B cell (primary cell): ENCODE results near the gene FRK. TPM values are rescaled to one million over a fixed set of nuclear protein-coding genes. Genes with fewer than 3 reads are reported as not detected.

Source experiments
- ATAC-seq: fragments of 200-7000 bp; cut with Tn5 transposase; one replicate; pipeline ENCODE4 v1.10.0; 2021; ENCODE audit warnings: low read depth, mild to moderate bottlenecking, moderate number of reproducible peaks, moderate library complexity
- CTCF ChIA-PET: fragments of 350-600 bp; sonication (Branson Sonifier 250); formaldehyde crosslinking; loops from one replicate; lab custom pipeline; 2021; ENCODE audit warnings: antibody characterized with exemption, inconsistent platforms; lab: Charles Lee
- POLR2A ChIA-PET: fragments of 350-600 bp; sonication (Branson Sonifier 250); formaldehyde crosslinking; loops from one replicate; lab custom pipeline; 2021; ENCODE audit warnings: antibody characterized with exemption; lab: Charles Lee
- DNase-seq: peaks from one replicate; pipeline ENCODE4 v3.0.0; 2013
- H2AFZ ChIP-seq: 2 replicates; pipeline ENCODE4 v1.6.1; 2012; ENCODE audit warnings: mild to moderate bottlenecking, low read depth, low read length; ENCODE audit not compliant: insufficient read depth, poor library complexity, severe bottlenecking
- H3K27ac ChIP-seq, 2 donors: 1 replicate in 1 of 2; 2 replicates in 1 of 2; pipeline ENCODE4 v1.5.1; 2012 to 2013; ENCODE audit warnings: low read length in 2 of 2, mild to moderate bottlenecking in 2 of 2, moderate library complexity in 1 of 2
- H3K27me3 ChIP-seq, 4 experiments: fragments of 200-600 bp in 1 of 4; sonication (generic) in 1 of 4; replicated peaks in 1 of 4; 1 replicate in 2 of 4; 2 replicates in 2 of 4; pipeline versions ENCODE4 v1.6.1 to v1.7.0; 2013 to 2016; ENCODE audit warnings: low read length in 3 of 4, mild to moderate bottlenecking in 2 of 4, mixed read lengths in 1 of 4, moderate library complexity in 1 of 4; ENCODE audit not compliant: insufficient read depth in 4 of 4, control insufficient read depth in 3 of 4; ENCODE audit errors: control extremely low read depth in 1 of 4
- H3K36me3 ChIP-seq, 2 experiments: replicated peaks in 1 of 2; 1 replicate in 1 of 2; 2 replicates in 1 of 2; pipeline versions ENCODE4 v1.6.1 to v1.7.1; 2013; ENCODE audit warnings: low read length in 1 of 2; ENCODE audit not compliant: insufficient read depth in 2 of 2, control insufficient read depth in 1 of 2; ENCODE audit errors: control extremely low read depth in 1 of 2, extremely low read depth in 1 of 2
- H3K4me1 ChIP-seq, 2 donors: fragments of 200-600 bp in 1 of 2; sonication (generic) in 1 of 2; 1 replicate in 1 of 2; 2 replicates in 1 of 2; pipeline versions ENCODE4 v1.5.1 to v1.6.1; 2013 to 2017; ENCODE audit warnings: low read length in 2 of 2; ENCODE audit not compliant: control insufficient read depth in 2 of 2, insufficient read depth in 2 of 2
- H3K4me2 ChIP-seq: replicated peaks from 2 replicates; pipeline ENCODE3; 2012; ENCODE audit warnings: mild to moderate bottlenecking, low read depth, low read length; ENCODE audit not compliant: poor library complexity, severe bottlenecking
- H3K4me3 ChIP-seq, 5 experiments: fragments of 200-600 bp in 1 of 5; sonication (generic) in 1 of 5; 1 replicate in 3 of 5; 2 replicates in 2 of 5; pipeline versions ENCODE4 v1.5.1 to v1.7.0; 2011 to 2016; ENCODE audit warnings: low read length in 4 of 5, mild to moderate bottlenecking in 4 of 5, low read depth in 2 of 5, control low read depth in 1 of 5, moderate library complexity in 1 of 5; ENCODE audit not compliant: insufficient read depth in 1 of 5; ENCODE audit errors: control extremely low read depth in 1 of 5, extremely low read depth in 1 of 5
- H3K79me2 ChIP-seq: fragments of 200-600 bp; sonication (generic); one replicate; pipeline ENCODE4 v1.6.0; 2016; ENCODE audit warnings: low read length; ENCODE audit not compliant: control insufficient read depth, insufficient read depth
- H3K9ac ChIP-seq: fragments of 200-600 bp; sonication (generic); 2 replicates; pipeline ENCODE4 v1.6.1; 2017; ENCODE audit warnings: mild to moderate bottlenecking, low read length, moderate library complexity
- H3K9me3 ChIP-seq, 3 donors: one replicate each; pipeline versions ENCODE4 v1.6.1 to v1.7.1; 2013; ENCODE audit warnings: low read length in 2 of 3; ENCODE audit not compliant: control insufficient read depth in 2 of 3, insufficient read depth in 1 of 3; ENCODE audit errors: control extremely low read depth in 1 of 3
- H4K20me1 ChIP-seq: 2 replicates; pipeline ENCODE4 v1.6.0; 2012; ENCODE audit warnings: mild to moderate bottlenecking, low read length; ENCODE audit not compliant: insufficient read depth, control insufficient read depth, poor library complexity, severe bottlenecking
- H3K27ac Mint-ChIP-seq: one replicate; pipeline ENCODE4 v1.8.0; 2021; ENCODE audit warnings: mixed read lengths
- H3K27me3 Mint-ChIP-seq: one replicate; pipeline ENCODE4 v1.8.0; 2021; ENCODE audit warnings: mixed read lengths
- H3K4me1 Mint-ChIP-seq: one replicate; pipeline ENCODE4 v1.8.0; 2021; ENCODE audit warnings: mixed read lengths
- H3K4me3 Mint-ChIP-seq: one replicate; pipeline ENCODE4 v1.8.0; 2021; ENCODE audit warnings: mixed read lengths
- H3K9me3 Mint-ChIP-seq: one replicate; pipeline ENCODE4 v1.8.0; 2022; ENCODE audit warnings: mixed read lengths; ENCODE audit not compliant: insufficient read depth
- CTCF ChIP-seq: fragments of 200-600 bp; IDR thresholded peaks from one replicate; pipeline ENCODE4 v1.8.0; 2022; ENCODE audit warnings: antibody characterized with exemption, mild to moderate bottlenecking
- EZH2 ChIP-seq: IDR thresholded peaks from 2 replicates; pipeline ENCODE4 v1.6.1; 2012; ENCODE audit warnings: borderline replicate concordance, low read depth, mild to moderate bottlenecking, moderate library complexity, low read length; ENCODE audit not compliant: insufficient read depth, poor library complexity, severe bottlenecking
- WGBS: methylation state at CpG from one replicate; pipeline ENCODE4 v1.1.5; 2013; ENCODE audit warnings: missing lambda C conversion rate; ENCODE audit not compliant: insufficient coverage; 5-methylcytosine and 5-hydroxymethylcytosine counted together
- intact Hi-C: fragments of 100-400 bp; cut with micrococcal nuclease; formaldehyde crosslinking; loops from one replicate; pipeline ENCODE4 v1.10.0; 2022
- polyA plus RNA-seq: library from polyadenylated mRNA; depleted of rRNA; stranded (reverse); fragments of >200 nt; gene quantifications from 2 replicates; pipeline ENCODE4 v1.2.3, GENCODE V29; 2012
- total RNA-seq, 2 donors: library from RNA; stranded (reverse); fragments of 120-200 nt in 1 of 2; gene quantifications; 1 replicate in 1 of 2; 2 replicates in 1 of 2; pipeline versions ENCODE4 v1.2.3 to v1.2.4, GENCODE V29; 2013 to 2022

Gene FRK
- total and polyA plus RNA-seq, 2 donors (not counting 1 experiment from before 2014, with no cell fraction given): 0.01 to 0.07 TPM

- no peaks in the 10 kb centered on the region for H3K9me3 ChIP-seq
Measured at GRCh38 chr6:116070616-116071389, 10.1 kb upstream of the FRK start.

More at GRCh38 chr6:116070616-116071389, 10.1 kb upstream of the FRK start:
- Histone ChIP-seq H2AFZ (no peak overlapping the region), H3K4me3 (no peak overlapping the region), H3K9ac (no peak overlapping the region), H3K27me3 (peaks cover 0 to 3% (median 0%) of the 10 kb centered on the region in 4 experiments), H3K4me1 (peaks cover 0 to 3% of the 10 kb centered on the region in 2 donors), H3K4me2 (no peak overlapping the region), H4K20me1 (no peaks in the 10 kb centered on the region), H3K79me2 (no peaks in the 10 kb centered on the region), H3K36me3 (no peaks in the 10 kb centered on the region), H3K27ac (no peak overlapping the region)
- Mint-ChIP-seq H3K27ac (no peak overlapping the region), H3K4me3 (no peak overlapping the region), H3K9me3 (no peaks in the 10 kb centered on the region), H3K27me3 (peaks cover 12% of the 10 kb centered on the region), H3K4me1 (no peaks in the 10 kb centered on the region)
- intact Hi-C loops: no loop called here
- no peak for TF ChIP-seq CTCF
- TF ChIP-seq EZH2: no peak
- ChIA-PET POLR2A (no interaction called here), CTCF (interaction anchor here (1.6 kb wide), 1 partner anchor 58 kb away, joined by 3 read pairs; no protein-coding TSS in a partner anchor)
- ATAC-seq (no peak), DNase-seq (no peak)
- 100% methylated on average over 1 of the region's 2 CpGs for WGBS
